Left cardiac atrium (tissue), 4 donors: Measurements from ENCODE around the gene COPE. TPM values are rescaled to one million over a fixed set of nuclear protein-coding genes. Genes with fewer than 3 reads are reported as not detected.
"Not testable (repeated sequence)": the region's sequence is repeated elsewhere in the genome, so short reads cannot be mapped to it uniquely, and the experiment has no call there.

Source experiments
- ATAC-seq, 2 donors: fragments of 200-7000 bp; cut with Tn5 transposase; one replicate each; pipeline ENCODE4 v1.9.1; 2020; ENCODE audit warnings: mild to moderate bottlenecking in 2 of 2, moderate library complexity in 2 of 2
- DNase-seq: peaks from one replicate; pipeline ENCODE4 v3.0.0-alpha.2; 2020
- intact Hi-C, 2 donors: fragments of 100-400 bp; cut with DNase I; formaldehyde crosslinking; loops; one replicate each; pipeline versions ENCODE4 v1.14.1 to v1.15.1; 2022 to 2023
- total RNA-seq, 2 donors: library from RNA; stranded (reverse); fragmentation: NEBNext Ultra II Directional; extraction: Animal tissue kit (Norgen Biotek cat#: 25700); gene quantifications; one replicate each; pipeline ENCODE4 v1.2.1, GENCODE V29; 2021
- donor health status: DM: no; HTN: yes; CAD: no.
- donor health status: DM: no; HTN: yes; CAD: no; lungs with severe emphysema.
- donor health status: DM: yes; HTN: yes; CAD: no.
- donor health status: Dilated cardiomyopathy.

COPE gene
- total RNA-seq, 2 donors from 2014 or later: 136 to 149 TPM

DNA sequence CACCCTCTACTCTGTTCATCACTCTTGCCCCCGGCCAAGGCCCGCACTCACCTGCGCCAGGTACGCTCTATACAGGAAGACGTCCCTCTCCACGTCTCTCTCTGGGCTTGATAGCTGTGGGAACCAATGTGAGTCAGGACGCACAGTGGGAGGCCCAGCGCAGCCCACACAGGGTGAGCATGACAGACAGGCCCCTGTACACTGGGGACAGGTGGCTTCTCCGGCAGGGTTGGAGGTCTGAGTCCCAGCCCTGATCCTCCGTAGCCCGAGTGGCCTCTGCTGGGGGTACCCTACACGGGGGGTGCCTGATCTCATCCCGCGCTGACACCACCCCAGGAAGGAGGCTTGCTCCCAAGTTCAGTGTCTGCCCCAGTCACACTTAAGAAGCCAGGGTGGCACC is 6.3 kb downstream of the COPE start:
- intact Hi-C loops: no loop called here
- ATAC-seq: no peak

DNA sequence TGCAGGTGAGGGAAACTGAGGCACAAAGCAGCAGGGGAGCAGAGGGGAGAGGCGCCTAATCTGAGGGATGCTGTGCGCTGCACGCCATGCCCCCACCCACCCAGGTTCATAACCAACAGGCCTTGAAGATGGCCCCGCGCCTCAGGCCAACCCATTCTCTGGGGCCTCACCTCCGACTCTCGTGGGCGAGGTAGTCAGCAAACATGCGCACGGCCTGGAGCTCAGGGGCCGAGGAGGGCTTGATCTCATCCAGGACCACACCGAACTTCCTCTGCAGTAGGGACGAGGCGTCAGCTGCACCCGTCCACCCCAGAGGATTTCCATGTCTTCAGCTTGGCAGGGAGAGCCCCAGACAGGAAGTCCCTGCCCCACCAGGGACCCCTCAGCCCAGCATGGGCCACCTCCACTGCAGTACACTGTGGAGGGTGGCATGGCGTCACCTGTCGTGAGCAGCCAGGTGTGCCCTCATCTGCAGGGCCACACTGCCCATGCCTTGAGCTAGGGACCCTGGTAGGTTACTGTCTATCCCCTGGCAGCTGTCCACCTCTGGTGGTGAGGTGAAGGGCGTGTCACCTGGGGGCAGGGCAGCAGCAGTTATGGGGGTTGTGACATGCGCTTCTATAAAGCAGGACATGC is 8.3 kb downstream of the COPE start:
- DNase-seq (no peak), ATAC-seq (no peak)
- intact Hi-C loops: no loop called here

More for the DNA sequence above, 6.3 kb downstream of the COPE start:
- no peak for DNase-seq

DNA sequence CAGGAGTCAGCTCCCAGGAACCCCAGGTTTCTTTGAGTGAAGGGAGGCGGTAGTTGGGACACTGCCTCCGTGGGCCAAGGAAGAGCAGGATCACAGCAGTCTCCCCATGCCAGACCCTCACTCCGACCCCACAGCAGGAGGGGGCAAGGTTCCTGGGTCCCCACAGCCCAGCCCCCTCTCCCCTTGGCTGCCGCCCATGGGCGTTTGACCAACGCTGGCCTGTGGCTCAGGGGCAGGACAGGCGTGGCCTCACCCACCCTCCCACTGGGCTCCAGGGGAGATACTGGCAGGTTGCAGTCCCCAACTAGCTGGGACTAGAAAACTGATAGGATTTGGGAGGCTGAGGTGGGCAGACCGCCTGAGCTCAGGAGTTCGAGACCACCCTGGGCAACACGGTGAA is 9.2 kb downstream of the COPE start:
- intact Hi-C loops: no loop called here
- DNase-seq: no peak
- no peak for ATAC-seq

- DNase-seq (no peak), ATAC-seq (no peak)
- intact Hi-C loops: no loop called here
Measured at GRCh38 chr19:18908917-18909619, 10.1 kb downstream of the COPE start.

DNA sequence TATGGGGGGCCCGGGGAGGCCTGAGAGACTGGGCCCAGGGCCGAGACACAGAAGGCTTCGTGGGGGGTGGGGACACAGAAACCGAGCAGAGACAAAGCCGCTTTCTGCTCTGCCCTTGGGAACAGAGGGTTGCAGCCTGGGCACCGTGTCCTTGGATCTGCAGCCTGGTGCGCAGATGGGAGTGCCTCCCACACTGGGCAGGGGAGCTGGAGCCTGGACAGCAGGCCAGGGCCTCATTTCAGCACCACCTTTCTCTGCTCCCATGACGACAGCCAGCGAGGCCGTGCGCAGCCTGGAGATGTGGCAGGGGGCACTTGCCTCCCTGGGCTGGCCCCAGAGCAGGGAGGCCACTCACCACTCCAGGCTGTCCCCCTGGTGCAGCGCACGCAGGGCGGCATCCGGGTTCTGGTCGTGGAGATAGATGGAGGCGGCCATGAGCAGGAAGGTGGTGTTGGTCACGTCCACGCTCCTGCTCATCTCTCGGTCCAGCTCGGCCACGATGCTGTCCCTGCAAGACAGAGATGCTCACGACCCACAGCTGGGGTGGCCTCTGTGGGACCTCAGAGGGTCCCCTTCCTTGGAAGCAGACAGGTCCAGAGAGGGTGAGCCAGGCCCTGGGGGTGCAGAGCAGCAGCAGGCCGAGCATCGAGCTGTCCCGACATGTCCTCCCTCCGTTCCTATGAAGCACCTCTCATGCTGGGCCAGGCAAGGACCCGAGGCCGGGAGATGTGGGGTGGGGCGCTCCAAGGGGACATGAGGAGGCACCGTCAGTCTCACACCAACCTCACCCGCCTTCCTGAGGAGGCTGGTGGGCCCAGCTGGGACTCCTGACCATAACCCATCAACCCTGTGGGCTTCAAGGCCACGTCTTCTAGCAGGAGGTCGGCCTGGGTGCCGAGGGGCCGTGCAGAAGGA is 12.3 kb downstream of the COPE start:
- DNase-seq (peak; percentile 18), ATAC-seq (no peak)
- intact Hi-C loops: no loop called here

- ATAC-seq (peak in 1 of 2 donors; percentile 28), DNase-seq (no peak)
- intact Hi-C loops: no loop called here
Measured at GRCh38 chr19:18905513-18906236, 13.5 kb downstream of the COPE start.

DNA sequence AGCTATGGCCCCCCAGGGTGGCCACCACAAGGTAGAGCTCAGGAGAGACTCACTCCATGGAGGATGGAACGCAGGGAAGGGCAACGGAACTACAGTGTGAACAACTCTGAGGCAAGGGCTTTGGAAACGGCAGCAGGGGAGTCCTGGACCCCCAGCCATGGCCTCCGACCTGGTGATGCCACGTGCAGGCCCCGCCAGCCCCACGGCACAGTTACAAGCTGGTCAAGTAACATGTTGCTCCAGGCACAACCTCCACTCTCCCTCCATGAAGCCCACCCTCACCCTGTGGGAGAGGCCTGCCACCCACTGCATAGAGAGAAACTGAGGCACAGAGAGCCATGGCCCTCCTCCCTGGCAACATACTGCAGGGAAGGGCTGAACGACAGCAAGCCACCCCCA is 14.1 kb downstream of the COPE start:
- DNase-seq: no peak
- no peak for ATAC-seq
- intact Hi-C loops: no loop called here

- DNase-seq (no peak), ATAC-seq (no peak)
- intact Hi-C loops: no loop called here
Measured at GRCh38 chr19:18904334-18905057, 14.7 kb downstream of the COPE start.

DNA sequence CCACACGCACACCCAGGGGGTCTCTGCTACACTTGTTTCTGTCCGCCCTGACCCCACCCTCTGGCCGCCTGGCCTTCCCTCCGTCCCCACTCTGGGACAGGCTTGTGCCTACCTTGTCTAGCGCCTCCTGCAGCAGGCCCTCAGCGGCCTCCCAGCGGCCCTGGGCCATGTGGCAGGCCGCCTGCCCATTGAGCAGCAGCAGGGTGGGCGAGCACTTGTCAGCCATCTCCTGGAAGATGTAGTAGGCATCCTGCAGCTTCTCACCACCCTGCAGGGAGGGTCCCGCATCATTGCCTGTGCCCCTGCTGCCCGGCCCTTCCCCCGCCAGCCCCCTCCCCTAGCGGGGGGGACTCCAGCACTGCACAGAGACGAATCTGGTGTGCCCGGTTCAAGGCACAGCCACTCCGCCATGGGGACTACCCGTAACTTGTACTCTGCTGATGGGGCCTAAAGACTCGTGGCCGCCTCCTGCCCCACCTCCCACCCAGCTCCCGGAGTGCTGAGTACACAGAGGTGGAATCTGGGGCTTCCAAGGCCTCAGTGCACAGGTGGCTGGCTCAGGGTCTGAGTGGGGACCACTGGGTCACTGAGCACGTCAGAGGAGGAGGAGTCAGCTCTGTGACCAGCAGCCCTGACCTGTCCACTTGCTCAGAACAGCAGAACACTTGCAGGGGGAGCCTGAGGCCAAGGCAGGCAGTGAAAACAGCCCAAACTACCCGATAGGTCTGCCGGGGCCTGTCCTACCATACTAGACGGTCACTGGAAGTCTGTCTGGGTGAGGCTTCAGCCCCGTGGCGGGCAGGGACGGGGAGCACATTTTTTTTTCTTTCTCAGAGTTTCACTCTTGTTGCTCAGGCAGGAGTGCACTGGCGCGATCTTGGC is 15.8 kb downstream of the COPE start:
- intact Hi-C loops: no loop called here
- ATAC-seq (no peak), DNase-seq (no peak)

DNA sequence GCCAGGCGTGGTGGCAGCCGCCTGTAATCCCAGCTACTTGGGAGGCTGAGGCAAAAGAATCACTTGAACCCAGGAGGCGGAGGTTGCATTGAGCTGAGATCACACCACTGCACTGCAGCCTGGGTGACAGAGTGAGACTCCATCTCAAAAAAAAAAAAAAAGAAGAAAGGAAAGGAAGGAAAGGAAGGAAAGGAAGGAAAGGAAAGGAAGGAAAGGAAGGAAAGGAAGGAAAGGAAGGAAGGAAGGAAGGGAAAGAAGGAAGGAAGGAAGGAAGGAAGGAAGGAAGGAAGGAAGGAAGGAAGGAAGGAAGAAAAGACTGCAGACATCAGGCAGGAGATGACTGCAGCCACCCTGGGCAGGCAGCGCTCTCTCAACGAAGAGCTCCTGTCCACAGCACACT is 16.7 kb downstream of the COPE start:
- DNase-seq, ATAC-seq, intact Hi-C loops: not testable (repeated sequence)

- intact Hi-C loops: no loop called here
- DNase-seq: no peak
- ATAC-seq: no peak
Measured at GRCh38 chr19:18901491-18901890, 17.7 kb downstream of the COPE start.

DNA sequence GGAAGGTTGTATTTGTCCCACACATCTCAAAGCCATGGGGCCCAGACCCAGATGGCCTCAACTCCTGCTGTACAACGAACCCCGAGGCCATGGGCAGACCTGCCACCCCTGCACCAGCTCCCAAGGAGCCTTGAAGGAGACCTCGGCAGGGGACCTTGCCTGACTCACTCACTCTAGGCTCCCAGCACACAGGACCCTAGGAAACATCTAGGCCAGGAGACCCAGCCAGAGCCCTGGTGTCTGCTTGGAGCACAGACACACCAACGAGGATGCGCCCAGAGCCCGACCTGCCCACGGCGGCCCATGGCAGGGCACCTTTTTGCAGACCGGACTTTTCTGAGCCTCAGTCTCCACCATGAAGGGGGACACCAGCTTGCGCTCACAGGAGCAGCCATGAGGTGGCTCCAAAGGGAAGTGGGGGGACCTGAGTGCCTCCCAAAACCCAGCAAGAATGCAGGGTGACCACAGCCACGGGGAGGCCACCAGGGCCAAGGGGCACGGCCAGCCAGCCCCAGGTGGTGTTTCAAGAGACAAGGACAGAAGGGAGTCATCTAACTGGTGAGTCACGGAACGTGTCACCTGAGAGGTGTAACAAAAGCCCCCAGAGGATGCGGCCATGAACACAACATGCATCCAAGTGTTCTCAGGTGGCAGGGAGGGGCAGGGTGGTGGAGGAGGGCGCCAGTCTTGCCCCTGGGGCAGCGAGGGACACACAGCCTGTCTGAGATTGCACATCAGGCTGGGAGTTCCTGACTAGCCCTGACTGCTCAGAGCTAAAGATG is 18.3 kb downstream of the COPE start:
- no peak for DNase-seq
- ATAC-seq: no peak
- intact Hi-C loops: no loop called here

DNA sequence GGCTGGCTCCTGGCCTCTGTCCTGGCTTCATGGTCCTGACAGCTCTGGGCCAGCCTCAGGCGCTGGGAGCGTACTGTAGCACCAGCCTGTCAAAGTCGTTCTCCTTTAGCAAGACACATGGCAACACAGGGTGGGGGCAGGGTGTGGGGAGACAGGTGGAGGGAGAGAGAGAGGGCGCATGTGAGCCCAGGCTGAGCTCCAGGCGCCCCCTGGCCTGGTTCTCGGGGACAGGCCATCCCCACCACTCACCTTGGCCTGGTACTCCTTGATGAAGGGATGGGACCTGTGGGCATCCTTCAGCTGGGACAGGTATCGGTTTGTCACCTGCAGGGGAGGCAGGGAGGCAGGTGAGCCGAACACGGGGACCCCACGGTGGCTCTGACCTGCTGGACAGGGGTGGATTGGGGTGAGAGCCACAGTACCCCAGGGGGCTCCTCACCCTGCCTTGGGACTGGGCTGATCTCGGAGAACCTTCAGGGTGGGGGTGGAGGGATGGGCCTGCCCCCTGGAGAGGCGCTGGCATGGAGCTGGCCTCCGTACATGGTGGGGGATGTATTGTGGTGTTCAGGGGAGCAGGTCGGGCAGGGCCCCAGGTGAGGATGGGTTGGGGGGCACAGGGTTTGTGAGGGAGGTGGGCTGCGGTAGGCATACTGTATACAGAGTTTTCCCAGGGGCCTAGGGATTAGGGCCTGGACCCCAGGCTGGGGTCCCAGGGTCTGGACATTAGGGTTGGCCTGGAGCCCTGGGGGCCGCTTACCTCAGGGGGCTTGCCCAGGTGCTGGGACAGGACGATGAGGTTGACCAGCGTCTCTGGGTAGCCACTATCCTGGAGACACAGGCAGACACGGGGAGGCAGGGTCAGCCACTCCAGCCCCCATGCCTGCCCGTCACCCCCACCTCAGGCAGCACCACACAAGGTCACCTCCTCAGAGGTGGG is 19.3 kb downstream of the COPE start:
- ATAC-seq (no peak), DNase-seq (no peak)
- intact Hi-C loops: no loop called here

GRCh38 chr19:18898607-18899408 is 20.4 kb downstream of the COPE start:
- no peak for ATAC-seq
- intact Hi-C loops: no loop called here
- no peak for DNase-seq

DNA sequence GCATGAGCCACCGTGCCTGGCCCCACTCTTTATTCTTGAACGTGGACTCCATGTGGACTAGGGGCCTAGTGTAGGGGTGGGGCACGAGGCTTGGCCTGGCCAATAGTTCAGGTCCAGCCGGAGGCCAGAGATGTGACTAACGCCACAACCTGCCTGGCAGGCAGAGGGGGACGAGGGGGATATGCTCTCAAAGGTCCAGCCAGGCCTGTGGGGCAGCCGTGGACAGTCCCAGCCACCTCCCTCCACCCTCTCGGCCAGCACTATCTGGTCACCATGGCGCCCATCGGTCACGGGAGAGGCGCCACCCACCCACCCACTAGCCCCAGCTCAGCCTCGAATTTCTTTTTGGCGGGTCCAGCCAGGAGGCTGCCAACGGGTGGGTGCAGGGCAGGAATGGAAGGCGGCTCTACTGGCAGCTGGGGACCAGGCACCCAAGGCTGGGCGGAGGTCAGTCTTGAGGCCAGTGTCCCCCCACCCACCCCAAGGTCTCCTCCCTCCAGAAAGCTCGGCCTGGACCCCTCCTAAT is 21.0 kb downstream of the COPE start:
- intact Hi-C loops: no loop called here
- no peak for DNase-seq
- ATAC-seq: peak; percentile 10 to 19
